Stimulated activated CD8-positive, alpha-beta memory T cell treated with anti-CD3 and anti-CD28 coated beads, Interleukin-4, amount 100 ng/mL, for 48 hours (primary cell): ENCODE results near the gene ASCC1.
A peak's percentile ranks its signal among the peaks of the same experiment; 100 is the strongest.

ENCODE experiments used
- DNase-seq: peaks from one replicate; pipeline ENCODE4 v3.0.0-alpha.2; 2020

ASCC1 gene

DNA sequence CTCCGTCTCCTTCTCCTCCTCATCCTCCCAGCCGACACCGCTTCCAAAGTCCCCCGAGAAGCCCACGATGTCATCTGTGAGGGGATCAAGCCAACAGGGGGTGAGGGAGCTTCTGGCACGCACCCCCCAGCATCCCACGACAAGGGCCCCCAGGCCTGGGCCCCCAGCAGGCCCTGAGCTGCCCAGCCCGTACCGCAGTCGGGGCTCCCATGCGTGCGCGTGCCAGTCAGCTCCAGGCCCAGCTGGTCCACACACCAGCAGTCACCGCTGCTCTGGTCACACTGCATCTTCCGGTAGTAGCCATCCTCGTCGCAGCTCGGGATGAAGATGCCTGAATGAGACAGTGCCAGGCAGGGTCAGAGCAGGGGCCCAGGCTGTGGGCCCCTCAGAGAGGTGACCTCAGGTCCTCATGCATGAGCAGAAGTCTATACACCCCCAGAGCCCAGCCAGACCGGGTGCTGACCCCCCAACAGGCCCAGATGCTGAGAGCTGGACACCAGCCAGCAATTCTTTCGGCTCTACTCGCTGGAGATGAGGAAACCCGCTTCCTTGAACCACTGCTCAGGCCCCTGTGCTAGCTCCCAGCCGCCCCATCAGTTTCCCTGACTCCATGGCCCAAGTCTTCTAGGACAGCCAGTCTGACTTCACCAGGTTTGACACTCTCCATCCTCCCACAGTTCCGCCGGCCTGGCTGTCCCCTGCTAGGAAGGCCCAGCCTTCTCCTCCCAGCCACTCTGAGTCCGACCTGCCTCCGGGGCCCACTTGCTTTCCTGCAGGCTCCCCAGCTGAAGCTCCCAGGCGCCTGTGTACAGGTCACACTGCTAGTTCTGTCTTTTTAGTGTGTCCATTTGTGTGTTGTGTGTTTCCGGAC, 153.0 kb downstream of the ASCC1 start:
- DNase-seq, result no peak

DNA sequence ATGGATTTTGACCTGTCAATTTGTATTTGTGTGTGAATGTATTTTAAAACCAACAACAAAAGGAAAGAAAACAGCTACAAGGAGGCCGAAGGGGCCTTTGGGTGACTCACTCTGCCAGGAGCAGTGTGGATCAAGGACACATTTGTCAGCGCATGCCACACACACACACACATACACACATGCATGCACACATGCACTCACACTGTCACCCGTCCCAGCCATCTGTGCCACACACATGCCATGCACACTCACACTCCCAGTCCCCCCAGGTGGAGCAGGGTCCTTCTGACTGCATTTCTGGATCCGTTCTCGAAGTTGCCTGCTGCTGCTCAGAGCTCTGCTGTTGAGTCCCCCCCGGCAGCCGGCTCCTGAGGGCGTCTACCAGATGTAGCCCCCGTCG, 153.7 kb downstream of the ASCC1 start:
- no peak for DNase-seq

DNA sequence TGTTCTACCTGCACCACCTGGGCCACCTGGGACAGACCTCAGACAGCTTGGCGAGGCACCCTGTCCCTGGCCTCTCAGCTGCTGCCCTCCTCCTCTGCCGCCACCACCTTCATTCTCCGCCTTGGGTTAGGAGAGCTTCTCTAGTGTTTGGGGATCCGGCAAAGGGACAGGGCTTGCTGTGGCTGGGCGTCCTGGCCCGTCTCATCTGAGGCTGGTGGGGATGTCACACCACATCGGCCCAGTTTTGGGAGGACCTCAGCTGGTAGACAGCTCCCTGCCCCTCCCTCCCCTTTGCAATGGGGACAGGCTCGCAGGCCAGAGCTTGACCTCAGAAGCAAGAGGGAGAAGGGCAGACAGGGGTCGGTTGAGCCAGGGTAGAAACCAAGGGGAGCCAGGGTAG, 154.1 kb downstream of the ASCC1 start:
- no peak for DNase-seq

DNA sequence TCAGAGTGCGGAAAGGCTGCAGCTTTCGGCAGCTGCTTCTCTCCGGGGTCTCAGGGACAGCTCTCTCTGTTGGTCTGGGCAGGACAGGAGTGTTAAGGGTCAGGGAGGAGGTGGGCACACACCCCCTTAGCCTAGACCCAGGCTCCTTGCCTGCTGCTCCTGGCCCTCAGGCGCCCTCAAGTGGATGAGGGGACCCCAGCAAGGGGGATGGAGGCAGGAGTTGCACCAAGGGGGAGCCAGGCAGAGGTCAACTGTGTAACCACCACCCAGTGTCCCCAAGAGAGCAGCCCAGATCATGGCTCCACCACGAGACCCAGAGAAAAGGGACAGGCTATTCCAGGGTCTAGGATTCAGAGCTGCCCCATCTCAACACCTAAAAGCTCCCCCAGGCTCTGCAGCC, 154.6 kb downstream of the ASCC1 start:
- DNase-seq, result no peak

DNA sequence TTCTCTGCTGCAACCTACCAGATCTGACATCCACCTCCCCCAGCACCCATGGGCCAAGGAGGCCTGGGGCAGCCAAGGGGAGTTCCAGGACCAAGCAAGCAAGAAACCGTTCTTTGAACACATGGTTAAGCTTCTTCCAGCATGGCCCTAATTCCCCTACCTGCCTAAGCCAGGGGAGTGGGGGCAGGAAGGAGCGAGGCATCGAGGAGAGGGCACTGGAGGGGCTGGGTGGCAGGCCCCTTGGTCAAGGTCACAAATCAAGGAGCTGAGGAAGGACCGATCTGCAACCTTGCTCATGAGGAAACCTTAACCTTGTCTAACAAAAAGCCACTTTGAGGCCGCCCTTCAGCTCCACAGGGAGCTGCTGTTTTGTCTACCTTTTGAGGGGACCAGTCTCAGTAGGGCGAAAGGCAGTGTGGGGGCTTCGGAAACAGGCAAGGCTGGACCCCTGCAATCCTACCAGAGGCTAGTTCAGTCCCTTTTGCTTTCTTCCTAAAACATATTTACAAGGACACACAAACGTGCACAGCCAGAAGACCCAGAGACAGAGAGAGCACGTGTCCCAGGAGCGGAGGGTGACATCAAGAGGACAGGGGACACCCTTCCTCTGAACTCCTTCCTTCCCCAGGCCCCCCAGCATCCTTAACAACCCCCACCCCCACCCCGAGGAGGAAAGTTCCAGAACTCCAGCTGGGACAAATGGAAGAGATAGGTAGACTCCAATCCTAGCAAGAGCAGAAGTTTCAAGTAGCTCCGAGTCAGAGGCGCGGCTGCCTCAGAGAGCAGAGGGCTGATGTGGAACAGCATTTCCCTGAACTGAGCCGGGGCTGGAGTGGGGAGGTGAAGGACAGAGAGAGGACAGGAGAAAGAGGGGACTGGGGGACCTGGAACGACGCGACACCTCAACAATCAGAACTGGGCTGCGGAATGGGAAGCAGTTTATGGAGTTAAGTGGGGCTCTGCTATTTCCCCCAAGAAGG, 155.9 kb downstream of the ASCC1 start:
- DNase-seq, result no peak

DNA sequence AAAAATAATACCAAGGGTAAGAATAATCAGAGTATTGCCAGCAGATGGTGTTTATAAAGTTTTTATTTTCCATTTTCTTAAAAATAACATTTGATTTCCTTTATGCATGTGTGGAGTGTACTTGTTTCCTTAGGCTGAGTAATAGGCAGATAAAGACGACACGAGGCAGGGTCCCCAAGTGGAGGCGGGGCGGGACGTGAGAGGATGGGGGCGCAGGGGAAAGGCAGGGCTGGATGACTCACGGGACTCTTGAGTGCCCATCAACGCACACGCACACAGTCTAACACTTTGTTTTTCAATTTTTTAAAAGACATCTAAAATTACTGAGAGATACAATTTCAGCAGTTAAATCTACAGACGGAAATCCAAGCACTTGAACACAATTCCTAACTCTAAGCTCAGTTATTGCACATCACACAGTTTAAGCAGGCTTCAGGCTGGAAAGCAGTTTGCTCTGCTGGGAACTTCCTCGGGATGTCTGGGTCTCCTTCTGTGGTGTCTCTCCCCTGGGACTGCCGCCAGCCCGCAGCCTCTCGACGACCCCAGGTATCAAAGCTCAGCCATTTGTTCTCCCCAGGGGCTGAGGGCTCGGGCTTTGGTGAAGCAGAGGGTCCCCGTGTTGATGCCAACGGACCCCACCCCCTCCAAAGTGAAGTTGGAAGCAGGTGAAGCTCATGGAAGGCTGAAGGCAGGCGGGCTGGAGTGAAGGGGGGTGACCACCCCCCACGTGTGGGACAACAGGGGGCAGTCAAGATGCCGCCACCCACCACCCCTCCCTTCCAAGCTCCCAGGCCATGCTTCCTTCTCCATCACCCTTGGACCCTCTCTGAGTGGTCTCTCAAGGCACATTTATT, 156.9 kb downstream of the ASCC1 start:
- no peak for DNase-seq

DNA sequence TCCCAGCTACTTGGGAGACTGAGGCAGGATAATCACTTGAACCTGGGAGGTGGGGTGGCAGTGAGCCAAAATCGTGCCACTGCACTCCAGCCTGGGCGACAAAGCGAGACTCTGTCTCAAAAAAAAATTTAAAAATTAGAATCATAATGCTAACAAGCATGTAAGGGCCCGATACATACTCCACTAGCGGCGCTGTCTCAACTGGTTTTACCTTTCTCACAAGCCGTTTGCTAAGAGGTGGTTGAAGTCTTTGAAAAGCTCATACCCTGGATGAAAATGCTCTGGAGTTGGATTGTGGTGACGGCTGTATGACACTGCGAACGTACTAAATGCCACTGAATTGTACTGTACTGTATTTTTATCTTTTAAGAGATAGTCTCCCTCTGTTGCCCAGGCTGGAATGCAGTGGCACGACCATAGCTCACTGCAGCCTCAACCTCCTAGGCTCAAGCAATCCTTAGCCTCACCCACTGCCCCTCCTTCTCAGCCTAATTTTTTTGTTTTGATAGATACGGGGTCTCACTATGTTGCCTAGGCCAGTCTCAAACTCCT, 157.7 kb downstream of the ASCC1 start:
- no peak for DNase-seq

DNA sequence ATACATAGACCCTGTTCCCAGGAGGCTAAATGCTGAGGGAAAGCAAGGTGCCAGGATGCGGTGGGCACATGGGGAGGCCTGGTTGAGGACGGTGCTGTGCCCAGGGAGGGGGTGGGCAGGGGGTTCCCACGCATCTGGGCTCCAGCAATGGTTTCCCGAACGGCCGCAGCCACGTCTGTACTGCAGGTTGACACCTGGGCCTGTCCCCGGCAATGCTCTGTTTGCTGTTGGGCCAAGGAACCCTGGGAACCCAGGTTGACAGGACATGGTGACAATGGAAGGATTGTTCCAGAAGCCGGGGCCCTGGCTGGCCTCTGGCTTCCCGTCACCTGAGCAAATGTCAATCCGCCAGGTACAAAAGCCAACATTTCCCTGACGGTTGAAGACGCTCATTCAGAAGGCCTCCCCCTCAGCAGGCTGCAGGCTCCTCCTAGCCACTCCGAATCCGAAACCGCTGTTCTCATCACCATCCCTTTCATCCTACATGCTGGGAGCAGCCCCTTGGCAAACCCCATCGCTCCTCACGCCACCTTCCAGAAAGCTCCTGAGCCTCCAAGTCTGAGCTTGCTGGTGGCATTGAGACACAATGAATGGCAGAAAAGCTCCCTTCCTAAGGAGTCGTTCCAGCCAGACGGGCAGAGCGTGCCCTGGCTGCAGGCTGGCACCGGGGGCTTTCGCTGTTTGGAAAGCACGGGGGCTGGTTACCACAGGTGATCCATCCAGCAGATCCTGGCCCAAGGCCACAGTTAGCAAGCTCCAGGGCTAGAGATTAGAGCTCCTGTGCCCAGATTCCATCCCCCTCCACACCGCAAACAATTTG, 158.9 kb downstream of the ASCC1 start:
- no peak for DNase-seq

DNA sequence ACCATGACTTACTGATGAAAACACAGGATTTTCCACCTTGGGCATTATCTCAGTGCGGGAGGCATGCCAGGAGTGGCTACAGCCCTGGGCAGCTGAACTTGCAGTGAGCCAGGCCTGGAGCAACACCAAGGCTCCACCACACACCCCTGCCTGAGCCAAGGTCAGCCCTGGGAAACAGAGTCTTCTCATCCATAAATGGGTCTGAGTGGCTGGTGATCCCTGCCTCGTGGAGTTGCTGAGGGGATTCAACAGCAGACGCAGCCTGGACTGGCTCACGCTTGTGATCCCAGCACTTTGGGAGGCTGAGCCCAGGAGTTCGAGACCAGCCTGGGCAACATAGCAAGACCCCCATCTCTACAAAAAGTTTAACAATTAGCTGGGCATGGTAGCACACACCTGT, 160.0 kb downstream of the ASCC1 start:
- no peak for DNase-seq

DNA sequence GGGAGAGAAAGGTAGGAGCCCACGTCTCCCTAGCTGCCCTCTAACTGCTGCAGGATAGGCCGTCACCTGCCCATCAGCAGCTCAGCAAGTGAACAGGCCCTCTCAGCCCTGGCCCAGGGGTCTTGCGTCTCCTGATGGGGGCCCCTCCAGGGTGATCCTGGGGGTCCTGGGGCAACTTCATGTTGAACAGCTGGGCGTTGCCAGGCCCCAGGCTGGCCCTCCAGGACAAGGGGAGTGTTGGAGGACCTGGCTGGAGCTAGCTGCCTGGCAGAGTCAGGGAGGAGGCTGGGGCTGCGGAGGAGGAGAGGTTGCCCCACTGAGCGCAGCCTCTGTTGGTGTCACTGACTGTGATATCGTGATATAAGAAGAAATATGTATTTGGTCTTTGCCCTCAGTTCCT, 162.4 kb downstream of the ASCC1 start:
- no peak for DNase-seq

DNA sequence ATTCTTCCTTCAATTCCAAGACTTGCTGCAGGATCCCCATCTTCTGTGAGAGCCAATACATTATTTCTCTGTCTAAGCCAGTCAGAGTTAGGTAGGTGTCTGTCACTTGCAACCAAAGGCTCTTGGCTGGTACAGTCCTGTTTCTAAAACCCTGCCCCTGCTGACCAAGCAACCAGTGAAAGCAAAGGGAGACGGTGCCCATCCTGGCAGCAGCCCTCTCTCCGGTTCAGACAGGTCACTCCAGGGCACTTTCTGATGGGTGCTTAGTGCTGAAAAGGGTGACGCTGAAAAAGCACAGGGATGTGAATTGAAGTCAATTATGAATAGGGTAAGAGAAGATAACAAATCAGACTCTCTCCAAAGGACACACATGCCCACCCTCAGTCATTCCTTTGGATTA, 165.2 kb downstream of the ASCC1 start:
- no peak for DNase-seq

DNA sequence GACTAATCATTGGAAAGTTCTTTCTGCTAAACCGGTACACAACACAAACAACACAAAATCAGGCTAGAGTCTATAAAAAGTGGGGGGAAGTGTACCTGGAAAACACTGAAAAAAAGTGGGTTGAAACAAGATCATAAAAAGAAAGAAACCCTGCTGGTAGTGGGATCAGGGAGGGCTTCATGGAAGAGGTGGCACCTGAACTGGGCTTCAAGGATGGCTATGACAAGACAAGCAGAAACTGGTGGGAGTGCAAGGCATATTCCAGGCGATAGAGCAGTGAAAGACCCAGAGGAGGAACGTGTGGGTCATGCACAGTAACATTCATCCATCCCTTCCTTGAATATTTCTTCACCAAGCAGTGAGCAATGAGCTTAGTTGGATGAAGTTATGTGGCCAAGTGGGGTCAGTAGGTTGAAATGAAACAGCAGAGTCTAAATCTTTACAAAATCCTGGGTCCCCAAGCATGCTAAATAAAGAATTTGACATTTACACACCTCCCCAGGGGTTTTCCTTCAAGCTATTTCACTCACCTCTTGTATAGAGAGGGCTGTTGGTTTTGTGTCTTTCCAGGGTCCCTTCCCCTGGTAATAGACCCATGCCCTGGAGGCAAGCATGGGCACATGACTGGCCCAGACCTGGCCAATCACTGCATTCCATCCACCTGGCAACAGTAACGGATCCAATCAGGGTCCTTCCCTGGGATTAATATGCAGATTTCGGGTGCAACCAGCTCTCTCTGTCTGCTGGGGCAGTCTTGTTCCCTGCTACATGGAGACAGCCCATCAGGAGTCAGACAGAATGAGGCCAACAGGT, 165.9 kb downstream of the ASCC1 start:
- DNase-seq, result no peak

DNA sequence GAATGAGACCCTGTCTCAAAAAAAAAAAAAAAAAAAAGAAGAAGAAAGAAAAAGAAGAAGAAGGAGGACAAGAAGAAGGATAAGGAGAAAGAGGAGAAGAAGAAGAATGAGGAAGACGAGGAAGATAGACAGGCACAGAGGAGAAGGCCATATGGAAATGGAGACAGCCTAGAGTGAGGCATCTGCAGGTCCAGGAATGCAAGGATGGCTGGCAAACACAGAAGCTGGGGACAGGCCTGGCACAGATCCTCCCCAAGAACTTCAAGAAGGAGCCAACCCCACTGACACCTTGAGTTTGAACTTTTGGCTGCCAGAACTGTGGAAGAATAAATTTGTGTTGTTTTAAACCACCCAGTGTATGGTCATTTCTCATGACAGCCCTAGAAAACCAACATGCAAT, 166.6 kb downstream of the ASCC1 start:
- no peak for DNase-seq

DNA sequence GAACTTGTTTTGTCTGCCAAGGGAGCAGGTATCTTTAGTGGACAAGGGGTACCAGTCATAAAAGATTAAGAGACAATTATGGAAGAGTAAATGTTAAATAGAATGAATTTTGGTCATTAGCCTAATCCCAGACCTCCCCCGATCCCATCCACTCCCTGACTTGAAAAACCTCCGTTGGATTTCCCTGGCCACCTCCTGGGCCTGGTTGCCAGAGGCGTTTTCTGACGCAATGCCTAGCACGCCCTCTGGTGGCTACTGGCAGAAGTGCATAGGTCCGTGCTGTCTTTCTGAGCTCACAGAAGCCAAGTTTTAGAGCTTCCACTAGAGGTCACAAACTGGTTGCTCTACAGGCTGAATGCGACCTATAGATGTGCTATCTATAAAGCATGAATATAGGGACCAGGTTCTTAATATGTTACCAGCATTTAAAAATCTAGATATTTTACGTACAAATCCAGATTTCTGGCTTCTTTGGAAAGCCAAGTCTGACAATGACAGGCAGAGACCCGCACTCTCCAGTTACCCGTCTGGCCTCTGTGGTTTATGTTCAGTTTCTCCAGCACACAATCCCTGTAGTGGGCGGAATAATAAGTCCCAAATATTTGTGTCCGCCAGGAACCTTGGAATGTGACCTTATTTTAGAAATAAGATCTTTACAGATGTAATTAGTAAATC, 167.5 kb downstream of the ASCC1 start:
- DNase-seq, result peak; percentile 97
